ENCODE measurements around the gene KDELR3.

Gene KDELR3

DNA sequence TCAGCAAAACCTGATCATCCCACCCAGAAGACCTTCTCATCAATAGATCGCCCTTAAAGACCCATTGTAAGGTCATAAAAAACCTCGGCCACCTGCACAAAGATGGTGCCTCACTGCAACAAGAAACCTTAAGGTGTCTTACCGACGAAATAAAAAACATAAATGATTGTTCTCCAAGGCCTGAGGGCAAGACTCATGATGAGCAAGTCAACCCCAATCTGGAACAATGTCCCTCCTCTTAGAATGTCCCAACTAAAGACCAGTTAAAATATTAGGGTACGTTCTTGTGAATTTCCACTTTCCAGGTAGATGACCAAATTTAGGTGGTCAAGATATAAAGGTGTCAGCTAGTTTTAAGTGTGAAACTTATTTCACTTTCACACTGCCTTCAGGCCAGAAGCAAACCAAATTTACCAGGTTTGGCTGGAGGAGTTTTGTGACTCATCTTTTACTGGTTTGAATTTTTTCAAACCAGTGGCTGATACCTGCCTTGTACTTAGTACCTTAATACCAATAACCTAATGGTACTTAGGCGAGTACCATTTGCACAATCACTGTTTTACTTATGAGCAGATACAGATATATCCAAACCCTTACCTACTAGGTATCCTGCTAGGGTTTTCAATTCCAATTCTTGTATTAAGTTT is 14.9 kb downstream of the KDELR3 start:
- no peaks in the 10 kb centered on the region for H3K9me3 ChIP-seq (ENCODE audit: control insufficient read depth, insufficient read depth, low read length)
- no peak overlapping the region for H3K4me3 ChIP-seq (ENCODE audit: low read length)
- WGBS (ENCODE audit: insufficient coverage, insufficient read length), result no CpG with 5 or more reads among the region's 6 CpGs
- peaks cover 1% of the 10 kb centered on the region; the same call in 1 of the 2 replicates for H3K4me1 ChIP-seq (ENCODE audit: control insufficient read depth, insufficient read depth, low read length)
- H3K36me3 ChIP-seq (ENCODE audit: control insufficient read depth, insufficient read depth, low read length), result peaks cover 42% of the 10 kb centered on the region
- H3K27ac ChIP-seq (ENCODE audit: low read length), result no peak overlapping the region
- H3K27me3 ChIP-seq (ENCODE audit: control insufficient read depth, insufficient read depth, low read length), result no peaks in the 10 kb centered on the region
- no peak for DNase-seq (ENCODE audit: low read depth, low spot score)

DNA sequence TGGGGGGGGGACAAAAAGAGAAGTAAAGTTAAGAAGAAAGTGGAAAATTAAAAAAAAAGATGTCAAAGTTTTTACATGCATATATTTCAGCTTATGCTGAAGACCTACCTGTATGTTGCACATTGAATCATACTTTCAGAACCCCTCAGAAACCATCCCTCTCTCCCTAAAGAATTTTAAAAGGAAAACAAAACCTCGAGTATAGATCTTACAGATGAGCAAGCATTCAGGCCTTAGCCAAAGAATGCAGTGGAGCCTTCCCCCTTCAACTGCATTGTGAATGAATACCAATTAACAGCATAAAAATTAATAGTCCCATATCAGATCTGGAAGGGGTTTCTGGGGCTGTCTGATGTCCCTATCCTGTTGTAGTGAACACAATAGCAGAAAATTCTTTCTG is 16.3 kb downstream of the KDELR3 start:
- no peak overlapping the region for H3K4me3 ChIP-seq (ENCODE audit: low read length)
- WGBS (ENCODE audit: insufficient coverage, insufficient read length), result no CpG with 5 or more reads among the region's 1 CpG
- H3K27ac ChIP-seq (ENCODE audit: low read length), result no peak overlapping the region
- DNase-seq (ENCODE audit: low read depth, low spot score), result no peak
- no peaks in the 10 kb centered on the region for H3K27me3 ChIP-seq (ENCODE audit: control insufficient read depth, insufficient read depth, low read length)
- H3K36me3 ChIP-seq (ENCODE audit: control insufficient read depth, insufficient read depth, low read length), result peaks cover 49% of the 10 kb centered on the region
- H3K9me3 ChIP-seq (ENCODE audit: control insufficient read depth, insufficient read depth, low read length), result no peaks in the 10 kb centered on the region
- peaks cover 1% of the 10 kb centered on the region; the same call in 1 of the 2 replicates for H3K4me1 ChIP-seq (ENCODE audit: control insufficient read depth, insufficient read depth, low read length)

DNA sequence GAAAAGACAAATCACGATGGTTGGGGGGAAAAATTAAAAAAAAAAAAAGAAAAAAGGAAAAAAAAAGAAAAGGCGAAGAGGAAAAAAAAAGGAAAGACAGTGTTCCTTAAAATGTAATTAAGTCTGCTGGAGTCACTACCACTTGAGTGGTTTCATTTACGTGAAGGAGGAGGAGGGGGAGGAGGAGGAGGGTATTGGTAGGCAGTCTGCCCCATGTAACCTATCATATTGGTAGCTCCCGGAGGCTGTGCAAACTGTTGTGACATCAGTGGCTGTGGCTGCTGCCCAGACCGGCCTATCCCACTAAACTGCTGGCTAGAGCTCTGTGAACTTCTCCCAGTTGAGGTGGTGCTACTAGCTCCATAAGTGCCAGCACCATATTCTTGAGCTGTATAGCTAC is 17.9 kb downstream of the KDELR3 start:
- peaks cover 59% of the 10 kb centered on the region for H3K36me3 ChIP-seq (ENCODE audit: control insufficient read depth, insufficient read depth, low read length)
- DNase-seq (ENCODE audit: low read depth, low spot score), result no peak
- H3K4me3 ChIP-seq (ENCODE audit: low read length), result no peak overlapping the region
- H3K4me1 ChIP-seq (ENCODE audit: control insufficient read depth, insufficient read depth, low read length), result peaks cover 1% of the 10 kb centered on the region; the same call in 1 of the 2 replicates
- no peaks in the 10 kb centered on the region for H3K27me3 ChIP-seq (ENCODE audit: control insufficient read depth, insufficient read depth, low read length)
- no peak overlapping the region for H3K27ac ChIP-seq (ENCODE audit: low read length)
- WGBS (ENCODE audit: insufficient coverage, insufficient read length), result no CpG with 5 or more reads among the region's 5 CpGs
- H3K9me3 ChIP-seq (ENCODE audit: control insufficient read depth, insufficient read depth, low read length), result no peaks in the 10 kb centered on the region

DNA sequence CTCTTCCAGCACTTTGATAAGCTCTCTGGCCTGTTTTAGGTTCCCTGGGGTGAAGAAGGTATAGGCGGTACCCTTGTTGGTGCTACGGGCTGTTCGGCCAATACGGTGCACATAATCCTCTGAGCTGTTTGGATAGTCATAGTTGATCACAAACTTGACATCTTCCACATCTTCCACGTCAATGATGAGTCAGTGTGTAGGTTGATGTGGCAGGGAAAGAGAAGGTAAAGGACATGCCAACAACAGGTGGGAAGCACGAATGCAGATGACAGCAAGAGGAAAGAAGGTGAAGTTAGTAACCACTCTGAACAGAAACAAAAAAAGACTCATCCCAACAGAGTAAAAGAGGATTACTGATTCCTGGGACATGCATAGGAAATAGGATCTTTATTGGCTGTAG is 20.1 kb downstream of the KDELR3 start:
- Histone ChIP-seq H3K4me3 (ENCODE audit: low read length) (no peak overlapping the region), H3K9me3 (ENCODE audit: control insufficient read depth, insufficient read depth, low read length) (no peaks in the 10 kb centered on the region), H3K4me1 (ENCODE audit: control insufficient read depth, insufficient read depth, low read length) (peaks cover 1% of the 10 kb centered on the region; the same call in 1 of the 2 replicates), H3K27ac (ENCODE audit: low read length) (no peak overlapping the region), H3K36me3 (ENCODE audit: control insufficient read depth, insufficient read depth, low read length) (peaks cover 49% of the 10 kb centered on the region), H3K27me3 (ENCODE audit: control insufficient read depth, insufficient read depth, low read length) (no peaks in the 10 kb centered on the region)
- WGBS (ENCODE audit: insufficient coverage, insufficient read length), result no CpG with 5 or more reads among the region's 6 CpGs
- no peak for DNase-seq (ENCODE audit: low read depth, low spot score)

DNA sequence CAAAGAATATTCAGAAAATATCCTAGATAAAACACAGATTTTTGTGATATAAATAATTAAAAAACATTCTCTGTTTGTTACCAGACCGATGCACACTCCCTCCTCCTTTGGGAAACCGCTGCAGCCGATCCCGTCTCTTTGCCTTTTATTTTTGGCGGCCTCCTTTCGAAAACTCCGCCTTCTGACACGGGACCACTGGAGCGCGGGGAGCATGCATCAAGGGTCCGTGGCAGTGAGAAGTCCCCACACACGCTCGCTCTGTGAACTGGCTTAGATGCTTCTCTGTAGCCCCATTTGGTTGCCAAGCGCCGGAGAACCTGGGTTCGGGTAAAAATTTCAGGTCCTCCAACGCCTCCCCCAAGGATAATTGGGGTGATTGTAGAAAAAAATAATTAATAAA is 21.2 kb downstream of the KDELR3 start:
- H3K4me3 ChIP-seq (ENCODE audit: low read length), result no peak overlapping the region
- no CpG with 5 or more reads among the region's 17 CpGs for WGBS (ENCODE audit: insufficient coverage, insufficient read length)
- H3K9me3 ChIP-seq (ENCODE audit: control insufficient read depth, insufficient read depth, low read length), result no peaks in the 10 kb centered on the region
- no peaks in the 10 kb centered on the region for H3K27me3 ChIP-seq (ENCODE audit: control insufficient read depth, insufficient read depth, low read length)
- no peak for DNase-seq (ENCODE audit: low read depth, low spot score)
- H3K27ac ChIP-seq (ENCODE audit: low read length), result no peak overlapping the region
- H3K4me1 ChIP-seq (ENCODE audit: control insufficient read depth, insufficient read depth, low read length), result peaks cover 1% of the 10 kb centered on the region; the same call in 1 of the 2 replicates
- H3K36me3 ChIP-seq (ENCODE audit: control insufficient read depth, insufficient read depth, low read length), result peaks cover 50% of the 10 kb centered on the region

DNA sequence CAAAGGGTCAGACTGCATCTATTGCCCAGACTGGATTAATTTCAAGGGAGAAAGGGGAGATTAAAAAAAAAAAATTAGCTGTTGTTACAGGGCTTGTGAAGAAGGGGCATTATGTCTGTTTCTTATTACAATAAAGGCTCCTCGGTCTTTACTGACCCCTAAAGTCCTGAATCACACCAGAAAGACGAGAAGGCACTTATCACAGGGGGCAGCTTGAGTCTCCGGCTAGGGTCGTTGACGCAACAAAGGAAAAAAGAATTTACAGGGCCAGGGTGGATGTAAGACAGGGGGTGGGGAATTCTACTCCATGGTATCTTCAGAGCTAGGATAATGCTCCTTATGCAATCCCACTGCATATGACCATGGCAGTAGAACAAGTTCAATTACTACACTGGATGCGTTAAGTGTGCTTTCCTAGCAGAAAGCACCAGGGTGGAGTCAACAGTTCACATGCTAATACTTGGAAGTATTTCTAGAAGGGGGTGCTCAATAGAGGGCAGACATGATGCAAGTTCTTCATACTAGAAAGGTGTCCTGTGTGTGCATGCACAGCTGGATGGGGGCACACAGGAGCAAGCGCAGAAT is 21.8 kb downstream of the KDELR3 start:
- Histone ChIP-seq H3K9me3 (ENCODE audit: control insufficient read depth, insufficient read depth, low read length) (no peaks in the 10 kb centered on the region), H3K4me1 (ENCODE audit: control insufficient read depth, insufficient read depth, low read length) (peaks cover 1% of the 10 kb centered on the region; the same call in 1 of the 2 replicates), H3K36me3 (ENCODE audit: control insufficient read depth, insufficient read depth, low read length) (peaks cover 51% of the 10 kb centered on the region), H3K4me3 (ENCODE audit: low read length) (no peak overlapping the region), H3K27ac (ENCODE audit: low read length) (no peak overlapping the region), H3K27me3 (ENCODE audit: control insufficient read depth, insufficient read depth, low read length) (no peaks in the 10 kb centered on the region)
- WGBS (ENCODE audit: insufficient coverage, insufficient read length), result no CpG with 5 or more reads among the region's 7 CpGs
- DNase-seq (ENCODE audit: low read depth, low spot score), result no peak

DNA sequence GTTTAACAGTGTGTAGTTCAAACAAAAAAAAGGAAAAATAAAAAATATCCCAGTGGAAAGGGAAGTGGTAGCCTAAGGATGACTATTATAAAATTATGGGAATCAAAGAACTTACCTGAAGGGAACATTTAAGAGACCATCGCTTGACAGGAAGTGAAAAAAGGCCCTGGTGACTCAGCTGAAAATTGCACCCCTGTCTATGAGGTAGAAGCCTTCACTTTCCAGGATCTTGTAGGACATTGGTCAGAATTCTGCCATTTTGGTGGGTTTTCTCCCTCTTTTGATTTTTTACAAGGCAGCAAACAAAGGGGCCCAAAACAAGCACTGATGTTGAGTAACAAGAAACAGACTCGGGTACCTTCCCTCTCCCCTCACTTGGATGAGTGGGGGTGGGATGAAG is 22.6 kb downstream of the KDELR3 start:
- WGBS (ENCODE audit: insufficient coverage, insufficient read length), result no CpG with 5 or more reads among the region's 2 CpGs
- H3K9me3 ChIP-seq (ENCODE audit: control insufficient read depth, insufficient read depth, low read length), result no peaks in the 10 kb centered on the region
- H3K4me1 ChIP-seq (ENCODE audit: control insufficient read depth, insufficient read depth, low read length), result peaks cover 1% of the 10 kb centered on the region; the same call in 1 of the 2 replicates
- no peak overlapping the region for H3K4me3 ChIP-seq (ENCODE audit: low read length)
- no peaks in the 10 kb centered on the region for H3K27me3 ChIP-seq (ENCODE audit: control insufficient read depth, insufficient read depth, low read length)
- H3K36me3 ChIP-seq (ENCODE audit: control insufficient read depth, insufficient read depth, low read length), result peaks cover 53% of the 10 kb centered on the region
- H3K27ac ChIP-seq (ENCODE audit: low read length), result no peak overlapping the region
- DNase-seq (ENCODE audit: low read depth, low spot score), result no peak

- Histone ChIP-seq H3K27me3 (ENCODE audit: control insufficient read depth, insufficient read depth, low read length) (no peaks in the 10 kb centered on the region), H3K9me3 (ENCODE audit: control insufficient read depth, insufficient read depth, low read length) (no peaks in the 10 kb centered on the region), H3K27ac (ENCODE audit: low read length) (no peak overlapping the region), H3K4me3 (ENCODE audit: low read length) (no peak overlapping the region), H3K4me1 (ENCODE audit: control insufficient read depth, insufficient read depth, low read length) (peaks cover 1% of the 10 kb centered on the region; the same call in 1 of the 2 replicates), H3K36me3 (ENCODE audit: control insufficient read depth, insufficient read depth, low read length) (peaks cover 51% of the 10 kb centered on the region)
- no CpG with 5 or more reads among the region's 1 CpG for WGBS (ENCODE audit: insufficient coverage, insufficient read length)
- DNase-seq (ENCODE audit: low read depth, low spot score), result no peak
These were observed 23.0 kb downstream of the KDELR3 start for GRCh38 chr22:38490915-38491314.

- H3K4me1 ChIP-seq (ENCODE audit: control insufficient read depth, insufficient read depth, low read length), result no peaks in the 10 kb centered on the region
- no peaks in the 10 kb centered on the region for H3K9me3 ChIP-seq (ENCODE audit: control insufficient read depth, insufficient read depth, low read length)
- H3K27ac ChIP-seq (ENCODE audit: low read length), result no peak overlapping the region
- DNase-seq (ENCODE audit: low read depth, low spot score), result no peak
- H3K27me3 ChIP-seq (ENCODE audit: control insufficient read depth, insufficient read depth, low read length), result no peaks in the 10 kb centered on the region
- H3K4me3 ChIP-seq (ENCODE audit: low read length), result no peak overlapping the region
- H3K36me3 ChIP-seq (ENCODE audit: control insufficient read depth, insufficient read depth, low read length), result peaks cover 49% of the 10 kb centered on the region
- no CpG with 5 or more reads among the region's 5 CpGs for WGBS (ENCODE audit: insufficient coverage, insufficient read length)
These were observed 23.9 kb downstream of the KDELR3 start for GRCh38 chr22:38491707-38492348.

DNA sequence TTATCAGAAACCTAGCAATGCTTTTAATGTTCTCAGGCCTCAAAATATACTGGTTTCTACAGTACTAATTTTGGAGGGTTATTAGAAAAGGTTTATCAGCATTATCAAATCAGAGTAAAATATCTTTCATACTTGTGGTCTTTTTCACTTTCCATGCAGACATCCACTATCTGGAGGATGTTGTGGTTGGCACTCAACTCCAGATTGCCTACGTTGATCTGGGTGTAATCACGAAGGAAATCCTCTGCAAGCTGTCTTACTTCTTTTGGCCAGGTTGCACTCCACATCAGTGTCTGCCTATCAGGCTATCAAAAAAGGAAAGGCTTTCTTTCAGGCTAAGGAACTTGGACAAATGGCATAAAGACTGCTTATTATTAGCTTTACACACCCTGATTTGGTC is 26.6 kb downstream of the KDELR3 start:
- no CpG with 5 or more reads among the region's 2 CpGs for WGBS (ENCODE audit: insufficient coverage, insufficient read length)

More for the DNA sequence above, 26.6 kb downstream of the KDELR3 start:
- Histone ChIP-seq H3K27me3 (ENCODE audit: control insufficient read depth, insufficient read depth, low read length) (no peaks in the 10 kb centered on the region), H3K27ac (ENCODE audit: low read length) (no peak overlapping the region), H3K4me3 (ENCODE audit: low read length) (no peak overlapping the region), H3K4me1 (ENCODE audit: control insufficient read depth, insufficient read depth, low read length) (no peaks in the 10 kb centered on the region), H3K9me3 (ENCODE audit: control insufficient read depth, insufficient read depth, low read length) (no peaks in the 10 kb centered on the region), H3K36me3 (ENCODE audit: control insufficient read depth, insufficient read depth, low read length) (peaks cover 47% of the 10 kb centered on the region)
- DNase-seq (ENCODE audit: low read depth, low spot score), result no peak
